Measurements from ENCODE around the gene DMD.

Gene DMD

GRCh38 chrX:31836479-31836878 lies 1374.9 kb downstream of the DMD start:
- DNase-seq: no peak

DNA sequence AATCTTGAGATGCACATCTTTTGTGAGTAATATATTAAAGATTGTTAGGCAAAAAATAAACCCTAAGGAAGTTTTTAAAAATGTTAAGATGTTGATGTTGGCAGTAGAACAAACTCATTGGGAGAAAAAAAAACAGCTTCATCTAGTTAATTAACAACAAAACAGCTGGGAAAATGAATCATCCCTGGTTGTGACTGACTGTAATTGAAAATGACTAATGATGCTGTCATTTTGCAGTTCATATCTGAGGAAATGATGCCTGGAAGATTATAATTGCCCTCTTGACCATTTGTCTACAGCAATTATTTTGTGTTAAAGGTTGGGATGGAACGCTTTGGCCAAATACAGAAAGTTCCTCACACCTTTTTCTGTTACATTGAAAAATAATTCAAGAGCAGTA lies 1379.1 kb downstream of the DMD start:
- DNase-seq: no peak

DNA sequence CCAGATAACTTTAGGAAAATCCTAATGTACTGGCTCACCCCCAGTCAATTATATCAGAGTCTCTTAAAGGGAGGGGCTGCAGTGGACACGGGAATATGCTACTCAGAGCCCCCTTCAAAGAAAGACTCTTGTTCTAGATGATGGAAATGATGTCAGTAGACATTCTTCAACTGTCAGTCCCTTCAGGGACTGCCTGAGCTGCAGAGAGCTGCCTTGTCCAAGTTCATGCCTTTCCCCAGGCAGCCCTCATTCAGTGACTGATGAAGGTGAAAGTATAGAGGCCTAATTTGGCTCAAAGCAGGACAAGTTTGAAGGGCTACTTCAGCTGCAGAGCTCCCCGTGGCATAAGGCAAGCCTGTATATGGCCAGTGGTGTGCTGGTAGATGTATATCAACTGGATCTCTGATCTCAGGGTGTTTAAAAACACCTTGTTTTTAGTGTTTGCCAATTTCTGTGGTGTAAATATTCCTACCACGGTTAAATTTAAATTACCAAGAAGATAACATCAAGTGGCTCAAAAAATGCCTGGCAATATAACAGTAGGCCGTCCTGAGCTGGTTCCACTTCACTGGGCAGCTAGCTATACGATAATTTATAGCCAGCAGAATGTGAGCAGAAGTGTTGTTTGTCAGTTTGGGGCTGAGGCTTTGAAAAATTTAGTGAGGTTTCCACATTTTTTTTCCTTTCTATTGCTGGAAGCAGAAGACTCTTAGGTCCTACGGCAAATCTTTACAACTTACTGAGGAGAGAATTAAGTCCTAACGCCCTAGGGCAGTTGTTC lies 1390.7 kb downstream of the DMD start:
- no peak for DNase-seq

DNA sequence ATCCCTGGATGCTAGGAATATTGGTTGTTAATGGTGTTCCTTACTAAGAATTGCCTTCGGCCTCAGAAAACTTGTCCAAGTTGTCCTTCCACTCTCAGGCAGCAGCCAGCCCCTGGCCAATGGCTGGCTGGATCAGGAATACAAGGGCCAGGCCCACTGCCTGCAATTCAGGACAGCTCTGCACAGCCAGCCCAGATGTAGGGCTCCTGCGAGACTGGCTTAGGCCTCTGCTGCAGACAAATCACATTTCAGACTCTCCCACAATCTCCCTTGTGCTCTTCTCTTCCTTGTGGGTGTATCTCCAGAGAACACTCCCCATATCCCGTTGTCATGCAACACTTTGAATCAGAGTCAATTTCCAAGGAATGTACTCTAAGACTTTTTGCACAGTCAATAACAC lies 1391.9 kb downstream of the DMD start:
- DNase-seq: no peak

GRCh38 chrX:31811106-31811505 lies 1400.2 kb downstream of the DMD start:
- DNase-seq: no peak

DNA sequence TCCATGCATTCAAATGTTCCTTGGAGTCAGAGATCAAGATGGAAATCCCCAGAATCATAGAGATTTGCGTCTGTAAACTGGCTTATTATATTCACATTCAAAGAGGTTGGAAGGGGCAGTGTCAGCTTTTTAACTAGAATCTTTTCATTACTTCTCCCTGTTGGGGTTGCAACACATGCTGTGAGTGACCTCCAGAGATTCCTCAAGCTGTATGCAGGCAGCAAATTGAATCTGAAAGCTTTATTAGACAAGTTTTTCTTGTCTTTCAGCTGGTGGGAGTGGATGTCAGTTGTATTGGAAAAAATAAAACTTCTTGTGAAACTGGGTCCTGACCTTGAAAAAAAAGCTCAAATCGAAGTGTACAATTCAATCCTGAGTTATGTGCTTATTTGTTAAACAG lies 1403.0 kb downstream of the DMD start:
- DNase-seq: no peak

- DNase-seq: no peak
These were observed 1404.2 kb downstream of the DMD start for GRCh38 chrX:31807165-31807564.

- no peak for DNase-seq
These were observed 1405.6 kb downstream of the DMD start for GRCh38 chrX:31805781-31806180.

DNA sequence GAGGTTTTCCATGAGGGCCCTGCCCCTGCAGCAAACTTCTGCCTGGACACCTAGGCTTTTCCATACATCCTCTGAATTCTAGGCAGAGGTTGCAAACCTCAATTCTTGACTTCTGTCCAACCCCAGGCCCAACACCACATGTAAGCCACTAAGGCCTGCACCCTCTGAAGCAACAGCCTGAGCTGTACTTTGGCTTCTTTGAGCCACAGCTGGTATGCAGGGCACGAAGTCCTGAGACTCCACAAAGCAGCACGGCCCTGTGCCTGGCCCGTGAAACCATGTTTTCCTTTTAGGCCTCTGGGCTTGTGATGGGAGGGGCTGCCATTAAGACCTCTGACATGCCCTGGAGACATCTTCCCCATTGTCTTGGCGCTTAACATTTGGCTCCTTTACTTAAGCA lies 1411.1 kb downstream of the DMD start:
- no peak for DNase-seq

DNA sequence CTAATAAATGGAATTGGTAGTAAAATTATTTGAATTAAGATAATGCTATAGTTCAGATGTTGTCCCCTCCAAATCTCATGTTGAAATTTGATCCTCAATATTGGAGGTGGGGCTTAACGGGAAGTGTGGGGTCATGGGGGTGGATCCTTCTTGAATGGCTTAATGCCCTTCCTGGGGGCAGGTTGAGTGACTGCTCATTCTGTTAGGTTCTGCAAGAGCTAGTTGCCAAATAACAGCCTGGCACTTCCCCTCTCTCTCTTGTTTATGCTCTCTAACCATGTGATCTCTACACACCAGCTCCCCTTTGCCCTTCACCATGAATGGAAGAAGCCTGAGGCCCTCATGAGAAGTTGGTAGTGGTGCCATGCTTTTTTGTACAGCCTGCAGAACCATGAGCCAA lies 1414.7 kb downstream of the DMD start:
- no peak for DNase-seq

DNA sequence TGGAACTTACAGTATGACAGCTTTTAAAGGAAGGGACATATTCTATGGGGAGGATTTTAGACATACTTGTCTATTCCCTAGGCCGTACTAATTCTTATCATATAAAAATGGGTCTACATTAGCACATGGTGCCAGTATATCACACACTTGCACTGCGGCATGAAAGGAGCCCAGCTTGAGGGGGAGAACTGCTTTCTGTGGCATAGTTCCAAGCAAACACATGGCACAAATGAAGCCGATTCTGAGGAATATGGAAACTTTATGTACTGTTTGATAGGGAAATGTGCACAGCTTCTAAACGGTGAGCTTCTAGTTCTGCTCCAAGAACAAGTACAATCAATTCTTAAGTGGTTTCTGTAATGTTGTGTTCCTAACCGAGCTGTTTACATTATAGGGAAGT lies 1463.9 kb downstream of the DMD start:
- no peak for DNase-seq

GRCh38 chrX:31743004-31743403 lies 1468.3 kb downstream of the DMD start:
- no peak for DNase-seq

DNA sequence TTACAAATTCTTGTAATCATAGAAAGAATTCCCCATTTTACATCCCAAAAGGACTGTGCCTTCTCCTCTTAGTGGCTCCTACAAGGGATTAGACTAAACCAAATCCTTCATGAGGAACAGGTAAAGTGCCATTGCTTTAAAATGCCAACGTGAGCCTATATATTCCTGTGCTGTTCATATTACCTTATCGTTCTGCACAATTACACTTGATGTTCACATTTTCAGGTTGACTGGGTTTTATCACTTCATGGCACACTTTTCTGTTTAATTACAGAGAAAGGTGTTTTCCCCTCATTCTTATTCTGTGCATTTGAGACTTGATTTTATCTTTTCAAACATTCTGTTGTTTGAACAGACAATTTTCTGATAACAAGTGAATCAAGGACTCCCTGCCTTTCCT lies 1493.9 kb downstream of the DMD start:
- DNase-seq: no peak

DNA sequence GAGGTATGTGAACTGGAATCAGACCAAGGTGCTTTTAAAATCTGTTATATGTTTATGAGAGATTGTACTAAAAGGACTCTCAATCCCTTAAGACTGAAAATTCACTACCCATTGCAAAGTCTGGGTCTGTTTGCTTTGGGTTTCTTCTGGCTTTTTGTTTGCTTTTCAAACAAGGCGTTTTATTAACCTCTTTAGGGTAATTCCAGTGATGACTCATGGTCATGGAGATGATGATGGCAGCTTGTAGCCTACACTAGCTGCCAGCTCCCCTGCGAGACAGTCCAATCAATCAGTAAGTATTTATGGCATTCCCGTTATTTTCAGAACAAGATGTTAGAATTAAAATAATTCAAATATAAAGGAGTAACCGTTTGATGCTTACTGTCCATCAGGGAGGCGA lies 1495.7 kb downstream of the DMD start:
- DNase-seq: no peak

DNA sequence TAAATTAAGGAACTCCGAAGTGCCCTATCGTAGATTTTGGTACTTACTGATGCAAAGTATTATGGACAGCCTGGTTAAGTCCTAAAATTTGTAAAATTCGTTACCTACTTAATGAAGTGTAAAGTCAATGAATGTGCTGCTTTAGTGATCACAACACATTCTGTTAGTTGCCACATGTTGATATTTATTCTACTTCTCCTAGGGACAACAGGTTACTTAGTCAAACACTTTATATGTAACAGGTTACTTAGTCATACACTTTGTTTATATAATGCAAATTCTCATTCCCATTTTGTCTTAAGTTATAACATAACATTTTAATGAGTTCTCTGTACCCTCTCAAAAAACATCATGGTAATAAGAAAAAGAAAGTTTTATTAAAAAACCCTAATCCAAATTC lies 1496.6 kb downstream of the DMD start:
- DNase-seq: no peak

DNA sequence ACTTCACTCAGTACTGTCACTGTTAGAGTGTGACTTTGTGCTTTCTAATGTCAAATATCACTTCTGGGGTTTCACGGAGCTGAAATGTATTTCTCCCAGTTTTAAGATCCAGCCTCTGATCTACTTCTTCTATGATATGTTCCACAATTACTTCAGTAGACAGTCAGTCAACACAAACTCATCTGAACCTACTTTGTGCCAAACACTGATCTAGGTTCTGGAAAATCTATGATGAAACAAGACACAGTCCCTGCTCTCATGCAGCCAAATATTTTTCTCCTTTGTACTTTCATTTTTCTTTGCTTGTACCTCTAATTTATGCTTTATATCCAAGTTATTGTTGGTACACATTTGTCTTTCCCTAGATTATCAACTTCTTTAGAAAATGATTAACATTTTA lies 1498.2 kb downstream of the DMD start:
- DNase-seq: no peak

- no peak for DNase-seq
These were observed 1500.2 kb downstream of the DMD start for GRCh38 chrX:31711166-31711565.

GRCh38 chrX:31708116-31708515 lies 1503.2 kb downstream of the DMD start:
- no peak for DNase-seq

- DNase-seq: no peak
These were observed 1504.9 kb downstream of the DMD start for GRCh38 chrX:31706466-31706865.

DNA sequence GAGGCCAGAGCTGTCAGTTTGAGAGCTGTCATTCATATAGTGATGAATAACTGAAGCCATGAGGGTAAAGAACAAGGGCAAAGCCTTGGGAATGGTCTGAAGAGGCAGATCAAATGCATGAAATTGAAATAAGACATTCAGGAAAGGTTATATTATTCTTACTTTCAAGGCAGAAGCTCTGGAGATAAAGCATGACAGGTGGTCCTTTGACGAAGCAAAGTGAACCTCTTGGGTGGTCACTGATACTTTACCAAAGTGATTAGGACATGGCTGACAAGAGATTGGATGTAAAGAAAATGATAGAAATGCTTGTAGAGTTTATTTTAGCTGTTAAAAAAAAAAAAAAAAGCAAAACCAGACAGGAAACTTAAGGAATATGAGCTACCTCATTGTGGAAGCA lies 1505.5 kb downstream of the DMD start:
- DNase-seq: no peak

DNA sequence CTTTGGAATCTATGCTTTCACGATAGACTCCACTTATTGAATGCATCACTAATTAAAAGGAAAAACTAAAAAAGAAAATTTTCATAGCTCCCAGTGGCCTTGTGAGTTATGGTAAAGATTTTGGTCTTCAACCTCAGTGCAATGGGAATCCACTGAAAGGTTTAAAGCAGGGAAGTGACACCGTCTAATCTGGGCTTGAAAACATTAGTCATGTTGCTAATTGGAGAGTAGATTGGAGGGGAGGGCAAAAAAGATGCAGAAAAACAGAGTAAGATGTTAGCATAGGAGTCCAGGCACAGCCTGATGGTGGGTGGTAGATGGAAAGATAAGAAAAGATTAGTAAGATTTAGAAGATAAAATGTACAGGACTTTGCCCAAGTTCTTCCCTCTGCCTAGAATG lies 1506.4 kb downstream of the DMD start:
- DNase-seq: no peak

GRCh38 chrX:31702222-31702621 lies 1509.1 kb downstream of the DMD start:
- DNase-seq: no peak

DNA sequence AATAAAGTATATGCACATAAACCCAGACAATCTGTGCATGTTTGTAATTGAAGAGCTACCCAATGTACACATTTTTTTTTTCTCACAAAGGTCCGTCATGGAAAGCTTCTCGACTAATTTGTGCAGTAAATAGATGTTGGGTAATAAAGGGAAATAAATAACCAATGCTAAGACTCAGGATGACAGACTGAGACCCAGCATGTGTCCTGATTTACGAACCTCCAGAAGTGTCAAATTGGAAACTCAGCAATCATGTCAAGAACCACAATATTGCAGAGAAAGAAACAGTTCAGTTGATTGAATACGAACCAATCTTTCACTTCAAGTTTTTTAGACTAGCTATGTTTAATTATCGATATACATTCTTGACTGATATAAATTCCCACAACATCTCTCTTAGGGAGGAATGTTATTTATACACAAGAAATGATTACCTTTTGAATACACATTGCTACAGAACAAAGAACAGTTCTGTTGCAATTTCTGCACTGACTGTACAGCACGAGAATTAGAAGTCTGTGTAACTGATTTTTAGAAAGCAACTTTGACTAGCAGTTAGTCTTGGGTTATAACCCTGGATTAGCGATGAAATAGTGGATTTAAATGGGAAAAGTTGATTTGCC lies 1513.9 kb downstream of the DMD start:
- no peak for DNase-seq

DNA sequence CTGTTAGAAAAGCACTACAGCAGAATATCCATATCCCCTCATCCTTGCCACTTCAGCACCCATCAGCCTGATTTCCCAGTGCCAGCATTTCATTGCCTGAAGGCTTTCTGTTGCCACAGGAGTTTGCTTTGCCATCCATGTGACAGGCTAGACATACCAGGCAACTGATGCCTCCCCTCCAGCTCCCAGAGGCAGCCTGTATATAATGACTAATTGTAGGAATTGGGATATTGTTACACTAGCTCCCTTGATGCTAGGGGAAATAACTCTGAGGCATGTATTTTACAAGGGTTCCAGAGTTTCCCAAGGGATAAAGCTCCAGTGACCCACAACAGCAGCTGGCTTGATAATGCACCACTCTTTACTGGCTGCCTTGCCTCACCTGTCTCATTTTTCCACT lies 1531.5 kb downstream of the DMD start:
- no peak for DNase-seq

- DNase-seq: no peak
These were observed 1541.1 kb downstream of the DMD start for GRCh38 chrX:31670245-31670644.

Measured in CD4-positive, alpha-beta T cell treated with Interleukin-17A for 4 hours (primary cell).